Loucy (cell line): Measurements from ENCODE around the gene TNFRSF1B.
A peak's percentile ranks its signal among the peaks of the same experiment; 100 is the strongest.

Experiments used
- H2AFZ ChIP-seq: fragments of 200-600 bp; sonication (generic); 2 replicates; pipeline ENCODE4 v1.6.0; 2016; ENCODE audit warnings: antibody characterized with exemption, mild to moderate bottlenecking, low read length, moderate library complexity
- H3F3A ChIP-seq: fragments of 200-600 bp; 2 replicates; pipeline ENCODE4 v1.6.0; 2016; ENCODE audit warnings: antibody characterized with exemption, low read depth, mild to moderate bottlenecking
- H3K27me3 ChIP-seq: fragments of 200-600 bp; sonication (generic); 2 replicates; pipeline ENCODE4 v1.6.1; 2014; ENCODE audit warnings: low read length, mild to moderate bottlenecking; ENCODE audit not compliant: insufficient read depth, poor library complexity, severe bottlenecking
- H3K36me3 ChIP-seq: fragments of 200-600 bp; sonication (generic); 2 replicates; pipeline ENCODE4 v1.6.1; 2016; ENCODE audit warnings: low read length; ENCODE audit not compliant: insufficient read depth
- H3K4me1 ChIP-seq: fragments of 200-600 bp; sonication (generic); 2 replicates; pipeline ENCODE4 v1.5.1; 2014; ENCODE audit warnings: low read length, mild to moderate bottlenecking; ENCODE audit not compliant: insufficient read depth, poor library complexity, severe bottlenecking
- H3K4me2 ChIP-seq: fragments of 200-600 bp; sonication (generic); 2 replicates; pipeline ENCODE4 v1.6.0; 2014; ENCODE audit warnings: antibody characterized with exemption, low read length, low read depth, mild to moderate bottlenecking; ENCODE audit not compliant: poor library complexity, severe bottlenecking
- H3K4me3 ChIP-seq: fragments of 200-600 bp; sonication (generic); 2 replicates; pipeline ENCODE4 v1.5.1; 2014; ENCODE audit warnings: low read length, mild to moderate bottlenecking, mixed read lengths; ENCODE audit not compliant: poor library complexity, severe bottlenecking
- H3K79me2 ChIP-seq: fragments of 200-600 bp; sonication (generic); 2 replicates; pipeline ENCODE4 v1.6.1; 2014; ENCODE audit warnings: low read length; ENCODE audit not compliant: insufficient read depth
- H3K9ac ChIP-seq: fragments of 200-600 bp; sonication (generic); 2 replicates; pipeline ENCODE4 v1.6.0; 2014; ENCODE audit warnings: mild to moderate bottlenecking, low read depth, low read length, moderate library complexity; ENCODE audit not compliant: poor library complexity, severe bottlenecking
- H3K9me2 ChIP-seq: fragments of 200-600 bp; sonication (generic); replicated peaks from 2 replicates; pipeline ENCODE4 v1.6.1; 2016; ENCODE audit warnings: low read depth, low read length, mixed read lengths
- H3K9me3 ChIP-seq: fragments of 200-600 bp; sonication (generic); 2 replicates; pipeline ENCODE4 v1.6.1; 2014; ENCODE audit warnings: mild to moderate bottlenecking, antibody characterized with exemption, low read length, low read depth; ENCODE audit not compliant: insufficient read depth
- H4K20me1 ChIP-seq: fragments of 200-600 bp; sonication (generic); 2 replicates; pipeline ENCODE4 v1.6.0; 2014; ENCODE audit warnings: antibody characterized with exemption, low read length, mild to moderate bottlenecking; ENCODE audit not compliant: insufficient read depth, poor library complexity, severe bottlenecking
- CTCF ChIP-seq: fragments of 200-600 bp; sonication (generic); conservative IDR thresholded peaks from 2 replicates; pipeline ENCODE4 v1.5.1; 2014; ENCODE audit warnings: mild to moderate bottlenecking, antibody characterized with exemption, low read length
- EZH2phosphoT487 ChIP-seq: fragments of 200-600 bp; IDR thresholded peaks from 2 replicates; pipeline ENCODE4 v1.6.1; 2018; ENCODE audit warnings: antibody characterized with exemption, mild to moderate bottlenecking, moderate library complexity, borderline replicate concordance

TNFRSF1B gene

GRCh38 chr1:12124693-12125421, 41.9 kb upstream of the TNFRSF1B start:
- H3K9ac ChIP-seq, result no peak overlapping the region
- H2AFZ ChIP-seq, result no peak overlapping the region
- H3K9me2 ChIP-seq, result no peaks in the 10 kb centered on the region
- no peak overlapping the region for H3K4me3 ChIP-seq
- TF ChIP-seq EZH2phosphoT487 (no peak), CTCF (peak; percentile 94)
- H3F3A ChIP-seq, result no peaks in the 10 kb centered on the region
- no peaks in the 10 kb centered on the region for H3K79me2 ChIP-seq
- peaks cover 9% of the 10 kb centered on the region for H3K4me1 ChIP-seq
- H3K9me3 ChIP-seq, result no peaks in the 10 kb centered on the region
- no peaks in the 10 kb centered on the region for H3K27me3 ChIP-seq
- no peak overlapping the region for H3K4me2 ChIP-seq
- no peaks in the 10 kb centered on the region for H3K36me3 ChIP-seq
- H4K20me1 ChIP-seq, result no peaks in the 10 kb centered on the region

GRCh38 chr1:12125422-12126355, 41.1 kb upstream of the TNFRSF1B start:
- Histone ChIP-seq H3K36me3 (no peaks in the 10 kb centered on the region), H3K9me3 (no peaks in the 10 kb centered on the region), H2AFZ (peak overlapping the region; percentile 48; the same call in 1 of the 2 replicates), H3K79me2 (no peaks in the 10 kb centered on the region), H3K4me1 (peaks cover 9% of the 10 kb centered on the region), H3K4me3 (no peak overlapping the region), H3K27me3 (no peaks in the 10 kb centered on the region), H3K9ac (no peak overlapping the region), H3F3A (no peaks in the 10 kb centered on the region), H3K4me2 (no peak overlapping the region), H4K20me1 (no peaks in the 10 kb centered on the region), H3K9me2 (no peaks in the 10 kb centered on the region)
- TF ChIP-seq EZH2phosphoT487, result no peak
- TF ChIP-seq CTCF, result no peak

DNA sequence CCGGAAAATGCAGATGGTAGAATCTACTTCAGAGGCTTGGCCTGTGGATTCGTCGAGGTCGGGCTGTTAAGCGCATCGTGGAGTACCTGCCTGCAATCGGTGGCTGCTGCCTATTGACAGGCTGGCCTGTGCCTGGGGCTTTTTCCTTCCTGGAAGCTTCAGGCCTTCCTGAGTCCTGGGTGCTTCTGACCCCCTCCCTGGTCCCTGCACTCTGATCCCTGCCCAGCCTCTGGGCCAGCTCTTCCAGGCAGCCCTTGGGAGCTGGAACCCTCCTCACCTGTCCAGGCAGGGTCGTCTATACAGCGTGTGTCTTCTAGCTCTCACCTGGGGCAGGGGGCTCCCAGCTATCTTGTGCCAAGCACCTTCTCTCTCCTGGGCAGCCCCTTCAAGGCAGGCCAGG, 40.0 kb upstream of the TNFRSF1B start:
- H3K9me2 ChIP-seq, result no peaks in the 10 kb centered on the region
- H3K27me3 ChIP-seq, result no peaks in the 10 kb centered on the region
- no peaks in the 10 kb centered on the region for H3K79me2 ChIP-seq
- H3K9ac ChIP-seq, result no peak overlapping the region
- no peak overlapping the region for H3K4me2 ChIP-seq
- TF ChIP-seq CTCF (no peak), EZH2phosphoT487 (no peak)
- H3K4me3 ChIP-seq, result no peak overlapping the region
- H4K20me1 ChIP-seq, result no peaks in the 10 kb centered on the region
- peaks cover 9% of the 10 kb centered on the region for H3K4me1 ChIP-seq
- no peaks in the 10 kb centered on the region for H3F3A ChIP-seq
- no peaks in the 10 kb centered on the region for H3K36me3 ChIP-seq
- no peaks in the 10 kb centered on the region for H3K9me3 ChIP-seq
- H2AFZ ChIP-seq, result no peak overlapping the region
